ENCODE measurements around the gene SLC4A3. TPM values are rescaled to one million over a fixed set of nuclear protein-coding genes. Genes with fewer than 3 reads are reported as not detected.

SLC4A3 gene
- total RNA-seq, 1 experiment from 2014 or later = 23.0 TPM

- H3K4me3 ChIP-seq (replicated peaks in 1 of 2; ENCODE audit: low read depth in 1 of 2, low read length in 2 of 2) = no peak overlapping the region
- no TSS peak for BruUV-seq (replicated peaks)
- H3K36me3 ChIP-seq (ENCODE audit: control insufficient read depth in 1 of 2, insufficient read depth in 2 of 2, low read length in 2 of 2) = peaks cover 2 to 11% of the 10 kb centered on the region in 2 experiments; a peak in 2 of 4 replicates
- H3K9me3 ChIP-seq (ENCODE audit: control insufficient read depth in 1 of 2, insufficient read depth in 1 of 2, low read depth in 1 of 2, low read length in 2 of 2) = no peaks in the 10 kb centered on the region
- H3K9me2 ChIP-seq (ENCODE audit: insufficient read depth) = no peaks in the 10 kb centered on the region
- H3K27ac ChIP-seq (ENCODE audit: low read depth, low read length) = no peak overlapping the region
- no peak for ATAC-seq
- H3K27me3 ChIP-seq (ENCODE audit: insufficient read depth, low read length) = no peaks in the 10 kb centered on the region
- POLR2A ChIA-PET = no interaction called here
- CTCF ChIA-PET = interaction anchor here (3.3 kb wide), 1 partner anchor 45 kb away, joined by 16 read pairs; no protein-coding TSS in a partner anchor
- no peaks in the 10 kb centered on the region for H3K79me2 ChIP-seq (ENCODE audit: insufficient read depth, low read length)
- H3K4me1 ChIP-seq (ENCODE audit: control insufficient read depth in 1 of 2, insufficient read depth in 2 of 2, low read length in 2 of 2) = peaks cover 24 to 56% of the 10 kb centered on the region in 2 experiments
- H2AFZ ChIP-seq (ENCODE audit: low read depth, low read length, poor library complexity, severe bottlenecking) = no peak overlapping the region
- no peaks in the 10 kb centered on the region for H4K20me1 ChIP-seq (ENCODE audit: insufficient read depth)
- RAD21 ChIA-PET (ENCODE audit: low non-redundant PET in 1 of 2, low total read pairs in 2 of 2, uncharacterized antibody in 2 of 2, unreplicated experiment in 2 of 2) = no interaction called here
- H3K4me2 ChIP-seq (ENCODE audit: low read length) = no peak overlapping the region
- DNase-seq (ENCODE audit: low read depth, low spot score) = no peak
- no peak for TF ChIP-seq SP1 (IDR thresholded peaks at IDR 0.05; ENCODE audit: low read depth)
- TF ChIP-seq TCF7L2 (IDR thresholded peaks at IDR 0.05; ENCODE audit: borderline replicate concordance, extremely low read depth, insufficient read depth, insufficient read length) = peak; percentile 30
- no peak overlapping the region for H3K9ac ChIP-seq (ENCODE audit: low read length)
- intact Hi-C loops (cut with micrococcal nuclease) = loop anchor here (10.0 kb wide), 1 partner anchor 239 kb away; no protein-coding TSS in a partner anchor
These were observed 16.5 kb downstream of the SLC4A3 start for GRCh38 chr2:219643788-219644398.

- peaks cover 2 to 9% of the 10 kb centered on the region in 2 experiments; a peak in 2 of 4 replicates for H3K36me3 ChIP-seq (ENCODE audit: control insufficient read depth in 1 of 2, insufficient read depth in 2 of 2, low read length in 2 of 2)
- peak overlapping the region; percentile 68 for H3K4me2 ChIP-seq (ENCODE audit: low read length)
- no peak overlapping the region for H2AFZ ChIP-seq (ENCODE audit: low read depth, low read length, poor library complexity, severe bottlenecking)
- ChIA-PET POLR2A (interaction anchor here (0.8 to 2.2 kb wide), 3 partner anchors 17 to 44 kb away, joined by 4 to 10 read pairs (median 4); no protein-coding TSS in a partner anchor), RAD21 (ENCODE audit: low non-redundant PET in 1 of 2, low total read pairs in 2 of 2, uncharacterized antibody in 2 of 2, unreplicated experiment in 2 of 2) (interaction anchor here in 1 of 2 experiments (0.7 kb wide), 1 partner anchor 101 kb away, joined by 3 read pairs; the partner anchor contains the start of gene TMEM198), CTCF (interaction anchor here (0.6 to 3.3 kb wide), 5 partner anchors 10 to 115 kb away, joined by 3 to 16 read pairs (median 6); no protein-coding TSS in a partner anchor)
- no peaks in the 10 kb centered on the region for H4K20me1 ChIP-seq (ENCODE audit: insufficient read depth)
- no TSS peak for BruUV-seq (replicated peaks)
- no peak for TF ChIP-seq SIN3A (IDR thresholded peaks at IDR 0.05; ENCODE audit: low read depth)
- TF ChIP-seq RAD21 (IDR thresholded peaks at IDR 0.05; ENCODE audit: low read depth) = no peak
- no peak for TF ChIP-seq ZNF274 (IDR thresholded peaks at IDR 0.05; ENCODE audit: low read depth, low read length)
- TF ChIP-seq TCF7L2 (IDR thresholded peaks at IDR 0.05; ENCODE audit: borderline replicate concordance, extremely low read depth, insufficient read depth, insufficient read length) = no peak
- no peak for TF ChIP-seq YY1 (IDR thresholded peaks at IDR 0.05; ENCODE audit: extremely low read depth, insufficient replicate concordance, low read depth, low read length)
- TF ChIP-seq CTCF (IDR thresholded peaks at IDR 0.05 in 2 of 3, conservative IDR thresholded peaks at IDR 0.05 in 1 of 3; ENCODE audit: borderline replicate concordance in 1 of 3, insufficient read depth in 1 of 3, low read depth in 2 of 3, low read length in 2 of 3) = no peak
- no peak for TF ChIP-seq EGR1 (IDR thresholded peaks at IDR 0.05; ENCODE audit: low read depth)
- TF ChIP-seq SRF (IDR thresholded peaks at IDR 0.05; ENCODE audit: low read depth) = no peak
- no peak for TF ChIP-seq SP1 (IDR thresholded peaks at IDR 0.05; ENCODE audit: low read depth)
- no peak for TF ChIP-seq ZFX (IDR thresholded peaks at IDR 0.05)
- TF ChIP-seq EZH2phosphoT487 (IDR thresholded peaks at IDR 0.05; ENCODE audit: borderline replicate concordance) = no peak
- TF ChIP-seq FOSL1 (IDR thresholded peaks at IDR 0.05; ENCODE audit: low read depth) = no peak
- TF ChIP-seq CBX3 (IDR thresholded peaks at IDR 0.05; ENCODE audit: low read depth) = no peak
- TF ChIP-seq ELF1 (IDR thresholded peaks at IDR 0.05; ENCODE audit: borderline replicate concordance, low read depth) = no peak
- no peak for TF ChIP-seq POLR2AphosphoS5 (IDR thresholded peaks at IDR 0.05; ENCODE audit: low read depth, low read length)
- TF ChIP-seq MAX (IDR thresholded peaks at IDR 0.05) = no peak
- TF ChIP-seq CEBPB (IDR thresholded peaks at IDR 0.05; ENCODE audit: low read depth) = no peak
- no peak for TF ChIP-seq JUND (IDR thresholded peaks at IDR 0.05)
- intact Hi-C loops (cut with micrococcal nuclease) = loop anchor here (10.0 kb wide), 1 partner anchor 240 kb away; no protein-coding TSS in a partner anchor
- H3K4me1 ChIP-seq (ENCODE audit: control insufficient read depth in 1 of 2, insufficient read depth in 2 of 2, low read length in 2 of 2) = peaks cover 24 to 56% of the 10 kb centered on the region in 2 experiments
- peak overlapping the region; percentile 5 for H3K9ac ChIP-seq (ENCODE audit: low read length)
- H3K9me2 ChIP-seq (ENCODE audit: insufficient read depth) = no peaks in the 10 kb centered on the region
- no peaks in the 10 kb centered on the region for H3K27me3 ChIP-seq (ENCODE audit: insufficient read depth, low read length)
- DNase-seq (ENCODE audit: low read depth, low spot score) (no peak), ATAC-seq (no peak)
- no peaks in the 10 kb centered on the region for H3K79me2 ChIP-seq (ENCODE audit: insufficient read depth, low read length)
- peak overlapping the region; percentile 50 for H3K27ac ChIP-seq (ENCODE audit: low read depth, low read length)
- no peaks in the 10 kb centered on the region for H3K9me3 ChIP-seq (ENCODE audit: control insufficient read depth in 1 of 2, insufficient read depth in 1 of 2, low read depth in 1 of 2, low read length in 2 of 2)
- no peak overlapping the region for H3K4me3 ChIP-seq (replicated peaks in 1 of 2; ENCODE audit: low read depth in 1 of 2, low read length in 2 of 2)
These were observed 17.5 kb downstream of the SLC4A3 start for GRCh38 chr2:219644801-219645480.

Data from HCT116 (cell line).